GM19468 (cell line): ENCODE measurements around the gene OTOA.
"Not testable (repeated sequence)": the region's sequence is repeated elsewhere in the genome, so short reads cannot be mapped to it uniquely, and the experiment has no call there.

Experiments
- ATAC-seq: cut with Tn5 transposase; IDR thresholded peaks from one replicate; pipeline ENCODE4 v1.9.1; 2021; ENCODE audit warnings: mild to moderate bottlenecking, moderate library complexity, moderate number of reproducible peaks; ENCODE audit not compliant: unreplicated experiment; ENCODE audit errors: extremely low read depth

Gene OTOA

DNA sequence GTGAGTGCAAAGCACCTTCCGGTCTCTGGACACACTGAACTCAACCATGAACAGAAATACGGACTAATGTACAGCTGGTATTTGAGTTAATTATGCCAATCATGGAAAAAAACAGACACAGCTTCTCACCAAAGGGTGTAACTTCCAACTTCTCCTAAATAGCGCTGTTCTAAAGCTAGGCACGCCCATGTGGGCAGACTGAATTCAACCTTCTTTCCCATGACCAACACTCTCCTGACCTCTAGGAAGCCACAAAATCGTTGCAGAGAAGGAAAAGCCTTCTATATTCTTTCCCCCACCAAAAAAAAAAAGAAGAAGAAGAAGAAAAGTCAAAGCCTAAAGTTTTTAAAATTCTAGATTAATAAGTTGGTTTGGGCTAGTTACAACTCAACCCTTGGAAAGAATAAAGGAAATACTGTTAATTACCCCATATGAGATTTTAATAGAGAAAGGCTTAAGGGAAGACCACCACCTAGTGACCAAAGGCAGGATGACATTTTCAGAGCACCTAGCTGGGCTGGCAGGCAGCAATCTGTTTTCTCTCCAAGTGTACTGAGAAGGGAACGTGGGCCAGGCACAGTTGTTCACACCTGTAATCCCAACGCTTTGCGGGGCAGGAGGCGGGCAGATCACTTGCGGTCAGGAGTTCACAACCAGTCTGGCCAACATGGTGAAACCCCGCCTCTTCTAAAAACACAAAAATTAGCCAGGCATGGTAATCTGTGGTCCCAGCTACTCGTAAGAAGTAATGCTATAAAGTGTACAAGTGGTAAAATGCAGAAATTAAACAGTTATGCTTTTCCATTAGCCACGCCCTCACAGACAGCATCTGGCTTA is 138.0 kb downstream of the OTOA start:
- ATAC-seq: not testable (repeated sequence)

DNA sequence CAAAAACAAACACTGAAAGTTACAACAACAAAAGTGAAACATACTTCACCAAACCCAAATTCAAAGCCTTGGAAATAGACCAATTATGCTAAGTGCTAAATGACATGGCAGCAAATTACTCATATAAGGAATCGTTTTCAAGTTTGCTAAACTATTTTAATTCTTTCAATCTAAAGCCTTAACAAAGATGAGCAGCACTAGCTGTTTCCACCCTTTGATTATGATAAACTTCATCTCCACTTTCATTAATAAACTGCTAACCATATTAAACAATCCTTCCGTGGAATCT is 138.6 kb downstream of the OTOA start:
- not testable (repeated sequence) for ATAC-seq
